AML-193 (cell line): ENCODE data around the gene ACOD1.
A peak's percentile ranks its signal among the peaks of the same experiment; 100 is the strongest.
"Not testable (repeated sequence)": the region's sequence is repeated elsewhere in the genome, so short reads cannot be mapped to it uniquely, and the experiment has no call there.

ENCODE experiments used
- DNase-seq, 2 experiments: peaks; one replicate each; lab custom pipeline; 2025; lab: John Stamatoyannopoulos, UW

The ACOD1 gene

DNA sequence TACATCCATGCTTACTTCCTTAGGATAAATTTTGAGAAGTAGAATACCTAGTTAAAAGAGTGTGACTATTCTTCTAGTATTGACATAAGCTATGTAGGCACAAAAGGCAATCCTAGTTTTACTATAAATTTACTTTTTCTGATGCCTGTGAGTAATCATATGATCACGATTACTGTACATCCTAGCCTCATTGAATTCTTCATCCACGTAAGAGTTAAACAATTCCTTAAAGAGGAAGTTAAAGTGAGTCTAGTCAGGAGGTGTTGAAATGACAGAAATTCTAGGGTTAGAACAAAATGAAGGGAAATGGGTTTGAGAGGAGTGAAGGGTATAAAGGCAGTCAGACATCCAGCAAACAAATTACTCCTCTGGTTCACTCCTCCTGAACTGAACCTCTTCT lies at the start of gene ACOD1:
Gene ACOD1, plus strand, starts transcription at position 363 of the 400 bp plus-strand sequence. CDS start 48 bp downstream, outside the sequence.
- peak; percentile 80 to 87 for DNase-seq

DNA sequence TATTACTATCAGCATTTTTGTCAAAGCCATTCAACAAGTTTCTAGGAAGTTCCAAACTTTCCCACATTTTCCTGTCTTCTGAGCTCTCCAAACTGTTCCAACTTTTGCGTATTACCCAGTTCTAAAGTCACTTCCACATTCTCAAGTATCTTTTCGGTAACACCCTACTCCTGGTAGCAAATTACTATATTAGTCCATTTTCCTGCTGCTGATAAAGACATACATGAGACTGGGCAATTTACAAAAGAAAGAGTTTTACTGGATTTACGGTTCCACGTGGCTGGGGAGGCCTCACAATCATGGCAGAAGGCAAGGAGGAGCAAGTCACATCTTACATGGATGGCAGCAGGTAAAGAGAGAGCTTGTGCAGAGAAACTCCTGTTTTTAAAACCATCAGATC lies 49.2 kb upstream of the ACOD1 start:
- DNase-seq: not testable (repeated sequence)

GRCh38 chr13:76903544-76904162 lies 44.7 kb upstream of the ACOD1 start:
- DNase-seq: peak; percentile 79 to 88

GRCh38 chr13:76904507-76904906 lies 43.8 kb upstream of the ACOD1 start:
- DNase-seq: no peak

DNA sequence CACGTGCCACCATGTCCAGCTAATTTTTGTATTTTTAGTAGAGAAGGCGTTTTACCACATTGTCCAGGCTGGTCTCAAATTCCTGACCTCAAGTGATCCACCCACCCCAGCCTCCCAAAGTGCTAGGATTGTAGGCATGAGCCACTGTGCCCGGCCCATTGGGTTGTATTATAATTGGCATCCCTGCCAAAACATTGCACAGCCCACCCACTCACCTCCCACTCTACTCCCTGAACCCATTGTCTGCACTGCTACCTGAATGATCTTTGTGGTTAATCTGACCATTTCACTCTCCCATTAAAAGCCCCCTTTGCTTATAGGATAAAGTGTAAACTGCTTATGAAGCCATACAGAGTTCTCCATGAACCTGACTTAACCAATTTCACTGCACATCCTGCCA lies 35.8 kb upstream of the ACOD1 start:
- no peak for DNase-seq

- DNase-seq: no peak
Observed at GRCh38 chr13:76913898-76914297, 34.4 kb upstream of the ACOD1 start.

DNA sequence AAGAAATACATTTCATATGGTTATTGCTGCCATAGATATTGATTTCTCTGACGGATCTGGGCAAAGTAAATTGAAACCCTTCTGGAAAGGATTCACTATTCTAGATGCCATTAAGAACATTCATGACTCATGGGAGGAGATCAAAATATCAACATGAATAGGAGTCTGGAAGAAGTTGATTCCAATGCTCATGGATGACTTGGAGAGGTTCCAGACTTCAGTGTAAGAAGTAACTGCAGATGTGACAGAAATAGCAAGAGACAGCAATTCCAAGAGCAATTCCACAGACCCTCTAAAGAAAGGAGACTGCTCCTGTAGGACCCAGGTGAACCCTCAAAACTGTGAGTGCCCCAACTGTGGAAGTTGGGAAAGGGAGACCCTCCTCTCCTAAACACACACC lies 31.2 kb upstream of the ACOD1 start:
- DNase-seq: no peak

- not testable (repeated sequence) for DNase-seq
Observed at GRCh38 chr13:76917755-76918481, 30.4 kb upstream of the ACOD1 start.

GRCh38 chr13:76921516-76921915 lies 26.8 kb upstream of the ACOD1 start:
- DNase-seq: no peak

GRCh38 chr13:76925115-76925514 lies 23.2 kb upstream of the ACOD1 start:
- DNase-seq: no peak

DNA sequence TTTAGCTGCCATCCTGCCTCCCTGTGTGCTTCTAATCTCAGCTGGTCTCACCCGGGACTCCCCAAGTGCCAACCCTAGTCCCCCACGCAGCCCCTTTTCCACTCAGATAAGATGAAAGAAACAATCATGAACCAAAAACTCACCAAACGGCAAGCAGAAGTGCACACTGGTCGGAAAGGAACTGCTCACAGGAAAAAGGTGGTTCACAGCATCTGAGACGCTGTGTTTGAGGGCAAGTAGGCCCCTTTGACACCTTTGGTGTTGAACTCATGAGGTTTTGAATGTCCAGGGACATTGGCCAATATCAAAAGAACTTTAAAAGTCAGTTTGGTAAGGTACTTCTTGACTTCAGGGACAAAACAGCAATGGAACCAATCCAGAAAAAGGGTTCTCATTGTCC lies 20.4 kb upstream of the ACOD1 start:
- no peak for DNase-seq

GRCh38 chr13:76928456-76928855 lies 19.9 kb upstream of the ACOD1 start:
- no peak for DNase-seq

DNA sequence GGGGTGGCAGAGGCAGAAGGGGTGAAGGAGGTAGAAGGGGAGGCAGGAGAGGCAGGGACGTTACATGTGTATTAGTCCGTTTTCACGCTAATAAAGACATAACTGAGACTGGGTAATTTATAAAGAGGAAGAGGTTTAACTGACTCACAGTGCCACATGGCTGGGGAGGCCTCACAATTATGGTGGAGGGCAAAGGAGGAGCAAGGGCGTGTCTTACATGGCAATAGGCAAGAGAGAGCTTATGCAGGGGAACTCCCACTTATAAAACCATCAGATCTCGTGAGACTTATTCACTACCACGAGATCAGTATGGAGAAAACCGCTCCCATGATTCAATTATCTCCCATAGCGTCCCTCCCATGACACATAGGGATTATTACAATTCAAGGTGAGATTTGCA lies 19.0 kb upstream of the ACOD1 start:
- DNase-seq: no peak

- DNase-seq: no peak
Observed at GRCh38 chr13:76929851-76930374, 18.4 kb upstream of the ACOD1 start.

GRCh38 chr13:76932076-76932475 lies 16.2 kb upstream of the ACOD1 start:
- DNase-seq: no peak

DNA sequence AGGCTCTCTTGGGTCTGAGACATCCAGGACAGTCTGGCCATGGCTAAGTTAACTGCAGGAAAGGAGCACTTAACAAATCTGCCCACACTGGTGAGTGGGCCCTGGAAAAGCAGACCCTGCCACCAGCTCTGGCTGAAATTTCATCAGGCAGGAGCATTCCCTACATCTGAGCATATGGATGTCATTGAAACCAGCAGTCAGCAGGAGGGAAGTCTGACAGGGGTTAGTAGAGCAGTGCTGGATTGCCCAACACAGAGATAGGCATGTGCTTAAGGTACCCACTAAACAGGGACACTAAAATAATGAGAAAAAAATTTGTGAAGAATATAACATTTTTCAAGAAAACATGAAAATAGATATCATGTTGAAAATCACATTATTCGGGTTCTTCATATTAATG lies 13.6 kb upstream of the ACOD1 start:
- DNase-seq: no peak

- peak in 1 of 2 experiments; percentile 15 for DNase-seq
Observed at GRCh38 chr13:76936763-76937162, 11.5 kb upstream of the ACOD1 start.

DNA sequence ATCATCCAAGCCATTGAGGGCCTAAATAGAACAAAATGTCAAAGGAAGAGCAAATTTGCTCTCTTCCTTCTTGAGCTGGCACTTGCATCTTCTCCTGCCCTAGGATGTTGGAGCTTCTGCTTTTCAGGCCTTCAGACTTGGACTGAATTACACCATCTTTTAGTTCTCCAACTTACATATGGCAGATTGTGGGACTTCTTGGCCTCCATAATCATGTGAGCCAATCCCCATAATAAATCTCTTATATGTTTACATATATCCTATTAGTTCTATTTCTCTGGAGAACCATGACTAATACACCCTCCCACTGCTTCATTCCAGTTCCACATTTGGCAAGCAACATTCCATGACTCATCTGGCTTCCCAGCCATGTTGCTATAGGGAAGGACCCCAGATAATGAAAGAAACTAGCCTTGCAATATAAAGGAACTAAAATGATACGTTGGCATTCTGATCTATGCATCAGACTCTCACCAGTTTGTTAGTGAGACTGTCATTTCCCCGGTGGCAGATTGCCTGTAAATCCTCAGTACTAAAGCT lies 11.0 kb upstream of the ACOD1 start:
- peak; percentile 20 to 33 for DNase-seq

- DNase-seq: peak; percentile 34 to 53
Observed at GRCh38 chr13:76939215-76939614, 9.1 kb upstream of the ACOD1 start.

GRCh38 chr13:76942363-76942762 lies 5.9 kb upstream of the ACOD1 start:
- DNase-seq: no peak

- DNase-seq: no peak
Observed at GRCh38 chr13:76943646-76944045, 4.7 kb upstream of the ACOD1 start.

GRCh38 chr13:76944456-76944855 lies 3.9 kb upstream of the ACOD1 start:
- DNase-seq: peak; percentile 83 to 84

DNA sequence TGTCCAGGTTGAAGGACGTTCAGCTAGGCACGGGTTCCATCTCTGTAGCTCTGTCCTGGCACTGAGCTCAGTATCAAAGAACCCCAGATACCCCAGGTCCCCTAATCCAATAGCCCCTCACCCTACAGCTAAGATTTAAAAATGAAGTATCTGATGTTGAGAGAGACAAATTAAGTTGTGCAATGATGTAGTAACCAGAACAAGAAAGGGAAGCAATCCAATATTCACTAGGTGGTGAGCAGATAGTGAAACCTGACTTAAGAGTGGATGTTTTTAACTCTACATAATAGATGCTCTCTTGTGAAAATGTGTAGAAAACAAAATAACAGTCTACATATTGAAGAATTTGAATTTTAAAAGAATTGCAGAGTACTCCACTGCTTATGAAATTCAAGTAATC lies 1.8 kb downstream of the ACOD1 start:
- peak; percentile 33 to 49 for DNase-seq
